Mesendoderm (in vitro differentiated cells): ENCODE results near the gene C10orf105.

Experiments used
- DNase-seq: peaks from one replicate; pipeline ENCODE4 v3.0.0; 2013
- H2AK5ac ChIP-seq: 2 replicates; pipeline ENCODE4 v1.6.1; 2013; ENCODE audit warnings: low read length, inconsistent platforms
- H2BK120ac ChIP-seq: 2 replicates; pipeline ENCODE4 v1.6.1; 2013; ENCODE audit warnings: low read depth, mild to moderate bottlenecking, low read length, moderate library complexity, mixed read lengths
- H2BK15ac ChIP-seq: replicated peaks from 2 replicates; pipeline ENCODE4 v1.6.1; 2013; ENCODE audit warnings: low read depth, mild to moderate bottlenecking, moderate library complexity
- H2BK5ac ChIP-seq: 2 replicates; pipeline ENCODE4 v1.6.1; 2013; ENCODE audit warnings: low read length, inconsistent platforms
- H3K18ac ChIP-seq: 2 replicates; pipeline ENCODE4 v1.6.1; 2013; ENCODE audit warnings: mild to moderate bottlenecking, low read length, mixed read lengths
- H3K23ac ChIP-seq: one replicate; pipeline ENCODE4 v1.6.1; 2013; ENCODE audit warnings: low read length
- H3K27ac ChIP-seq: 2 replicates; pipeline ENCODE4 v1.5.1; 2013; ENCODE audit warnings: low read depth, mild to moderate bottlenecking, inconsistent platforms, low read length, moderate library complexity
- H3K27me3 ChIP-seq: 2 replicates; pipeline ENCODE4 v1.6.1; 2013; ENCODE audit warnings: low read length, control low read depth, mild to moderate bottlenecking, inconsistent platforms; ENCODE audit not compliant: insufficient read depth, poor library complexity
- H3K36me3 ChIP-seq: 2 replicates; pipeline ENCODE4 v1.6.1; 2013; ENCODE audit warnings: low read length, inconsistent platforms; ENCODE audit not compliant: control insufficient read depth, insufficient read depth
- H3K4ac ChIP-seq: one replicate; pipeline ENCODE4 v1.6.1; 2013; ENCODE audit warnings: low read depth, mild to moderate bottlenecking, low read length, moderate library complexity
- H3K4me1 ChIP-seq: 2 replicates; pipeline ENCODE4 v1.6.1; 2013; ENCODE audit warnings: low read depth, low read length, inconsistent platforms; ENCODE audit not compliant: control insufficient read depth
- H3K4me2 ChIP-seq: 2 replicates; pipeline ENCODE4 v1.6.1; 2013; ENCODE audit warnings: low read length
- H3K4me3 ChIP-seq: 2 replicates; pipeline ENCODE4 v1.5.1; 2013; ENCODE audit warnings: mild to moderate bottlenecking, low read length
- H3K56ac ChIP-seq: one replicate; pipeline ENCODE4 v1.6.1; 2013; ENCODE audit warnings: low read length
- H3K79me1 ChIP-seq: 2 replicates; pipeline ENCODE4 v1.6.1; 2013; ENCODE audit warnings: low read length, inconsistent platforms
- H3K79me2 ChIP-seq: 2 replicates; pipeline ENCODE4 v1.6.1; 2013; ENCODE audit warnings: mild to moderate bottlenecking, low read length; ENCODE audit not compliant: control insufficient read depth, insufficient read depth
- H3K9ac ChIP-seq: 2 replicates; pipeline ENCODE4 v1.6.1; 2013; ENCODE audit warnings: low read length, inconsistent platforms
- H4K5ac ChIP-seq: one replicate; pipeline ENCODE4 v1.6.1; 2013; ENCODE audit warnings: low read length
- H4K8ac ChIP-seq: one replicate; pipeline ENCODE4 v1.6.1; 2013; ENCODE audit warnings: low read depth, mild to moderate bottlenecking, control low read depth, low read length, moderate library complexity
- WGBS: extraction: QIAGEN DNeasy Blood & Tissue Kit; methylation state at CpG from one replicate; pipeline ENCODE4 v1.1.7; 2013; ENCODE audit warnings: low lambda C conversion rate, missing lambda C conversion rate; ENCODE audit not compliant: insufficient coverage; ENCODE audit errors: extremely low coverage; 5-methylcytosine and 5-hydroxymethylcytosine counted together

Gene C10orf105

GRCh38 chr10:71724539-71724938 lies 5.0 kb upstream of the C10orf105 start:
- Histone ChIP-seq H2BK120ac (no peak overlapping the region), H3K79me1 (no peaks in the 10 kb centered on the region), H3K18ac (no peak overlapping the region), H3K79me2 (no peaks in the 10 kb centered on the region), H3K23ac (no peak overlapping the region), H3K4me3 (no peak overlapping the region), H3K4me1 (peaks cover 2% of the 10 kb centered on the region), H3K36me3 (no peaks in the 10 kb centered on the region), H4K8ac (no peak overlapping the region), H4K5ac (no peak overlapping the region), H3K9ac (no peak overlapping the region), H3K27me3 (no peaks in the 10 kb centered on the region), H2BK15ac (no peak overlapping the region), H3K4ac (no peak overlapping the region), H2AK5ac (no peak overlapping the region), H3K27ac (no peak overlapping the region), H3K56ac (no peak overlapping the region), H3K4me2 (no peak overlapping the region), H2BK5ac (no peak overlapping the region)
- DNase-seq = no peak
- no CpG with 5 or more reads among the region's 6 CpGs for WGBS

GRCh38 chr10:71723311-71723710 lies 3.7 kb upstream of the C10orf105 start:
- H4K5ac ChIP-seq = no peak overlapping the region
- H3K23ac ChIP-seq = no peak overlapping the region
- no peak overlapping the region for H2AK5ac ChIP-seq
- H3K36me3 ChIP-seq = no peaks in the 10 kb centered on the region
- no peak overlapping the region for H2BK5ac ChIP-seq
- no peak overlapping the region for H3K4me3 ChIP-seq
- H3K18ac ChIP-seq = no peak overlapping the region
- H3K56ac ChIP-seq = no peak overlapping the region
- H3K4me1 ChIP-seq = peaks cover 5% of the 10 kb centered on the region
- H3K79me1 ChIP-seq = no peaks in the 10 kb centered on the region
- no peak overlapping the region for H3K27ac ChIP-seq
- H3K27me3 ChIP-seq = no peaks in the 10 kb centered on the region
- no peak overlapping the region for H3K4ac ChIP-seq
- DNase-seq = no peak
- no peak overlapping the region for H3K4me2 ChIP-seq
- H2BK15ac ChIP-seq = no peak overlapping the region
- H2BK120ac ChIP-seq = no peak overlapping the region
- no peak overlapping the region for H3K9ac ChIP-seq
- no peaks in the 10 kb centered on the region for H3K79me2 ChIP-seq
- no peak overlapping the region for H4K8ac ChIP-seq
- no CpG with 5 or more reads among the region's 11 CpGs for WGBS

GRCh38 chr10:71722849-71723248 lies 3.3 kb upstream of the C10orf105 start:
- WGBS = no CpG with 5 or more reads among the region's 1 CpG
- H3K4ac ChIP-seq = no peak overlapping the region

GRCh38 chr10:71721313-71721712 lies 1.7 kb upstream of the C10orf105 start:
- H3K9ac ChIP-seq = no peak overlapping the region
- no peak overlapping the region for H4K5ac ChIP-seq
- H3K23ac ChIP-seq = no peak overlapping the region
- H4K8ac ChIP-seq = no peak overlapping the region
- no peak overlapping the region for H3K56ac ChIP-seq
- H3K4me2 ChIP-seq = no peak overlapping the region
- H3K36me3 ChIP-seq = no peaks in the 10 kb centered on the region
- no peak overlapping the region for H3K18ac ChIP-seq
- H2BK5ac ChIP-seq = no peak overlapping the region
- H3K4ac ChIP-seq = no peak overlapping the region
- no peaks in the 10 kb centered on the region for H3K27me3 ChIP-seq
- WGBS = no CpG with 5 or more reads among the region's 6 CpGs
- no peaks in the 10 kb centered on the region for H3K79me1 ChIP-seq
- H3K27ac ChIP-seq = no peak overlapping the region
- H3K4me3 ChIP-seq = no peak overlapping the region
- no peak overlapping the region for H2AK5ac ChIP-seq
- H3K79me2 ChIP-seq = no peaks in the 10 kb centered on the region
- peaks cover 5% of the 10 kb centered on the region for H3K4me1 ChIP-seq
- no peak for DNase-seq
- no peak overlapping the region for H2BK120ac ChIP-seq
- H2BK15ac ChIP-seq = no peak overlapping the region

More at GRCh38 chr10:71722849-71723248, 3.3 kb upstream of the C10orf105 start:
- H3K27ac ChIP-seq = no peak overlapping the region
- H2BK5ac ChIP-seq = no peak overlapping the region
- H2AK5ac ChIP-seq = no peak overlapping the region
- no peak overlapping the region for H3K56ac ChIP-seq
- H3K9ac ChIP-seq = no peak overlapping the region
- H3K79me2 ChIP-seq = no peaks in the 10 kb centered on the region
- H4K5ac ChIP-seq = no peak overlapping the region
- H3K4me2 ChIP-seq = no peak overlapping the region
- H2BK15ac ChIP-seq = no peak overlapping the region
- H2BK120ac ChIP-seq = no peak overlapping the region
- H3K23ac ChIP-seq = no peak overlapping the region
- no peak overlapping the region for H3K4me3 ChIP-seq
- peaks cover 5% of the 10 kb centered on the region for H3K4me1 ChIP-seq
- H3K79me1 ChIP-seq = no peaks in the 10 kb centered on the region
- H3K18ac ChIP-seq = no peak overlapping the region
- H4K8ac ChIP-seq = no peak overlapping the region
- H3K36me3 ChIP-seq = no peaks in the 10 kb centered on the region
- no peaks in the 10 kb centered on the region for H3K27me3 ChIP-seq
- no peak for DNase-seq

GRCh38 chr10:71720288-71720687 lies 710 bp upstream of the C10orf105 start:
- Histone ChIP-seq H3K79me1 (no peaks in the 10 kb centered on the region), H2BK15ac (no peak overlapping the region), H3K9ac (no peak overlapping the region), H3K23ac (no peak overlapping the region), H2BK120ac (no peak overlapping the region), H3K18ac (no peak overlapping the region), H4K5ac (no peak overlapping the region), H3K27me3 (no peaks in the 10 kb centered on the region), H4K8ac (no peak overlapping the region), H3K56ac (no peak overlapping the region), H3K27ac (no peak overlapping the region), H3K79me2 (no peaks in the 10 kb centered on the region), H2AK5ac (no peak overlapping the region), H3K36me3 (no peaks in the 10 kb centered on the region), H3K4me3 (no peak overlapping the region), H3K4me1 (peaks cover 5% of the 10 kb centered on the region), H3K4me2 (no peak overlapping the region), H3K4ac (no peak overlapping the region), H2BK5ac (no peak overlapping the region)
- no peak for DNase-seq
- no CpG with 5 or more reads among the region's 4 CpGs for WGBS

- no peak overlapping the region for H3K23ac ChIP-seq
- no peak overlapping the region for H2BK5ac ChIP-seq
- no CpG with 5 or more reads among the region's 7 CpGs for WGBS
Observed at GRCh38 chr10:71719042-71719441, 536 bp downstream of the C10orf105 start.

More at GRCh38 chr10:71719042-71719441, 536 bp downstream of the C10orf105 start:
- Histone ChIP-seq H3K27ac (no peak overlapping the region), H3K4me3 (no peak overlapping the region), H3K9ac (no peak overlapping the region), H2BK15ac (no peak overlapping the region), H2BK120ac (no peak overlapping the region), H3K56ac (no peak overlapping the region), H3K27me3 (no peaks in the 10 kb centered on the region), H4K5ac (no peak overlapping the region), H3K4me2 (no peak overlapping the region), H2AK5ac (no peak overlapping the region), H3K79me2 (no peaks in the 10 kb centered on the region), H3K79me1 (no peaks in the 10 kb centered on the region), H4K8ac (no peak overlapping the region), H3K4ac (no peak overlapping the region), H3K18ac (no peak overlapping the region), H3K4me1 (peaks cover 5% of the 10 kb centered on the region), H3K36me3 (no peaks in the 10 kb centered on the region)
- no peak for DNase-seq
